T follicular helper cell (primary cell): ENCODE results near the gene JAZF1.

Experiments
- DNase-seq: peaks from one replicate; pipeline ENCODE4 v3.0.0-alpha.2; 2020; ENCODE audit warnings: low read depth

The JAZF1 gene

DNA sequence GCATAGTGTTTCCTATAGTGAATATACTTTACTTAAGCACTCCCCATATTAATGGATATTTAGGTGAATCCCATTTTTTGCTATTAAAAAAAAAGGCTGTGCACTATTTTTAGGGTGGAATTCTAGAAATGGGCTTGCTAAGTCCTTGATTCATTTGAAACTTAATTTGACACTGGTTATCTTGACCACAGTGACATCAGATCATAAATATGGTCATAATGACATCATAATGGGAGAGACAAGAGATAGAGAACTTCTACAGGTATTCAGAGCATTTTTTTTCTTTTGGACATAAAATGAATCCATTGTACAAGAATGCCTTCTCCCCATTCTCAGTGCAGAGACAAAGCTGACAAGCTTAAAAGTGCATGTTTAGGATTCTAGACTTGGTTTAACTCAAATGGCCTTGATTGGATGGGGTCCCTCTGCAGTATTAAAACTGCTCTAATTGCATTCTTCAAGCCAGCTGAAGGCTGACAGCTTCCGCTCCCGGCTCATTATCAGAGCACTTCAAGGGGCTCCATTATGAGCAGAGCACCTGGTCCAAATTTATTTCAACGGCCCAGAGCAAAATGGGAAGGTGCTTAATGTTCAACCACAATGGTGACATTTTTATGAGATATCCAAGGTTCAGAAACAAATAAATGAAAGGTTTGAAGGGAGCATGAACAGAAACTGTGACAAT lies 104.8 kb downstream of the JAZF1 start:
- DNase-seq: no peak

DNA sequence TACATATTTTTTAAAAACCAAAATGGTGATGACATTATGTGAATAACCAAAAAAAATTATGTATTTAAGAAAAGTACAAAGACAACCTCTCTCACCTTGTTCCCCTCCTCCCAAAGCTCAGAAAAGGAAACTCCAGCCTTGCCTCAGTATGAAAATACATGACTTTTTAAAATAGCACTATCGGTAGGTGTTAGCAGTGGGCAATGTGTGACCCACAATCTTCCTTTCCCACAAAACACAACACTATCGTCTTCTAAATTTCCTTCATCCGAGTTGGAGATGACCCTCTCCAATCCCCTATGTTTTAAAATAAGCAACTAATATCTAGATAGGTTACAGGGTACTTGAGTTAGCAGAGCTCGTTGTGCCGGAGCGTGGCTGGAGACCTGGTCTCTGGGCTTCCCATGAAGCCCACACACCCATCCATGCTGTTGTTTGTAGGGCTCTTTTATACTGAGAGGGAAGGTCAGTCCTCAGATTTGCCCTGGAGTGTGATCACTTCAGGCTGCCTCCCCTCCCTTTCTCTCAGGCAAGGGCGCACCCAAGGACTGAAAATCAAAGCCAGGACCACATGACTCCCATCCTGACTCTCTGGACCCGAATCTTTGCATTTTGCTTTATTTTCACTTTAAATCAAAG lies 107.6 kb downstream of the JAZF1 start:
- DNase-seq: no peak

DNA sequence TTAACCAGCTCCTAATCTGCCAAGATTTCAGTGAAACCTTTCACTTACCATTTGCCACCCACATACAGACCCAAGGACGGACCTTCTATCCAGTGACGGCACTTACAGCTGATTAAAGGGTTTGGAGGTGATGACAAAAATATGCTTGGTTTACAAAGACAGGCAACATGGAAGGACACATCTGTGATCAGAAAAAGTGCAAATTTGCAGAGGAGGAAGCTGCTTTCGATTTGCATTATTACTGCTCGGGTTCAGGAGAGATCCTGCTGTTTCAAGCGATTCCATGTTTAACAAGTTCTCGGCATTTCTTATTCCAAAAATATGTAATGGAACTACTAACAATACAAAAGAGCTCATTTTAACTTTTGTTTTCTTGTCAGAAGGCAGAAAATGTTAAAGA lies 109.0 kb downstream of the JAZF1 start:
- no peak for DNase-seq

DNA sequence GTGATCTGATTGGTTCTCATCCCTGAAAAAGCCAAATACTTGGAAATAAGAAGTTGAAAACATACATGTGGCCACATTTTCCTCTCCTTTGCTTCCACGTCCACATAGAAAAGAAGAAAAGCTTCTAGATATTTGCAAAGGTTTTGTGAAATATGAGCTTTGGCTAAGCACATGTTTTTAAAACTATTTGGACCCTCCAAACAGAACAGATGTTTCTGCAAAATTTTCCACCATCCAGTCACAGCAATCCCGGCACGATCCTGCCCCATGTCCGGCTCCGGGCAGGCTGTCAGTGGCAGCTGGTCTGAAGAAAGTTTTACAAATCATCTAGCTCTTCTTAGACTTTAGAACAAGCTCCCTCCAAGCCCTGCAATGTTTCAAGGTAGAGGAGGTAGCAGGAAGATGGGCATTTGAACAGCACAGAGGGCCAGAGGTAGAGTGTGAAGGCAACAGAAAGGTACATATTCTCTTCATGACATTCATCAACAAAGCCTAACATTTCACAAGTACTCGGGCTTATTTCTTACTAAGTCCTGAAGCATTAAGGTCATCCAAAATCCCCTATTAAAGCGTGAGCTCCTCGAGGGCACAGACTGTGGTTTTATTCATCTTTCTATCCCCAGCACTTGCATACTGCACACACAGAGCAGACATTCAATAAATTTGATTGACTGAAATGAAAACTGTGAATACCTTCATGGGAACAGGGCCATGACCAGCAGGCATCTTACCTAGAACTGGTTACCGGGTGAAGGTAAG lies 110.1 kb downstream of the JAZF1 start:
- no peak for DNase-seq

DNA sequence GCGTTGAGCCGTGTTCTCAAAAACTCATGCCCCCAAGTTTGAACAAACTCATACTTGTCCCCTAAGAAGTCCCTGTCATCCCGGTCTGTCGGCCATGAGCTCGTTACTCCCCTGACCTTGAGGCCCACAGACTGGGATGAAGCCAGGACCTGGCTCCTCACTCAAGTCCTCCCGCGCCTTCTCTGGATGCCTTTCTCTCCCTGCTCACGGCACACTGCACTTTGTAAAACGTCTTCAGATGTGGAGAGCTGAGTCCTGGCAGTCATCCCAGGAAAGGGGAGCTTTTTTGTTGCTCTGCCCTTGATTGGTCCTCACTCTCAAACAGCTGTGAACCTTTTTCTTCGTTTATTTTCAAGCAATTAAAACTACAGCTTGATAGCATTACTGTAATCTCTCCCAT lies 110.8 kb downstream of the JAZF1 start:
- no peak for DNase-seq

DNA sequence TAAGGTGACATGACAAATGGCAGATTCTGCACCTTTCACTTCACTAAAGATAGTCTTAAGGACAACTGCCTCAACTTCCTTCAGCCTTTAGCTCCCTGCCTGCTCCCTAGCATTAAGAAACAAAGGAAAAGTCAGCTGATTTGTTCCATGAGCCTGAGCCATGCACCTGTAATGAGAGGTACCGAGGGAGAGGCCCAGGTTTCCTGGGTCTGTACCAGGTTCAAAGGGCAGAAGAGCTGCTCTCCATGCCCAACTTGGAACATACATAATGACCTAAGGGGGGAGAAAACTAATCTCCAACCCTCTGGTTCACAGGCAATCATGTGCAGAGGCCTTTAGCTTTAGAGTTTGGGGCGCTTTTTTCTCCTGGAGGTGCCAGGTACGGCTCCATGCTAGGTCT lies 111.2 kb downstream of the JAZF1 start:
- no peak for DNase-seq

DNA sequence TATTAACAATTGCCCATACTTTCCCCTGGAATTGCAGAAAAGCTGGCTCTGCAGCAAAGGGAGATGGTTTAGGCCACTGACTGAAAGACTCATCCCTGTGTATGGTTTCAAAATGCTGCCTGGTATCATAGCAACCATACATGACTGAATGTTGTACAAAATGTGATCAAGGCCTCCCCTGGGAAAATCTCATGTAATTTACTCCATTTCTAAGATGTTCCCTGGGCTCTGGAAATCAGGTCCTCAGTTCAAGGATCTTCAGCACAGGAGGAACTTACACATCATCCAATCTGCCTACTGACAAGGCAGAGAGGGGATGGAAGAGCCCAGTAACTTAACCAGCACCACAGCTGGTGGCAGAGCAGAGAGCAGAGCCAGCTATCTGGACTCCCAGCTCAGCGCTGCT lies 111.8 kb downstream of the JAZF1 start:
- DNase-seq: no peak

DNA sequence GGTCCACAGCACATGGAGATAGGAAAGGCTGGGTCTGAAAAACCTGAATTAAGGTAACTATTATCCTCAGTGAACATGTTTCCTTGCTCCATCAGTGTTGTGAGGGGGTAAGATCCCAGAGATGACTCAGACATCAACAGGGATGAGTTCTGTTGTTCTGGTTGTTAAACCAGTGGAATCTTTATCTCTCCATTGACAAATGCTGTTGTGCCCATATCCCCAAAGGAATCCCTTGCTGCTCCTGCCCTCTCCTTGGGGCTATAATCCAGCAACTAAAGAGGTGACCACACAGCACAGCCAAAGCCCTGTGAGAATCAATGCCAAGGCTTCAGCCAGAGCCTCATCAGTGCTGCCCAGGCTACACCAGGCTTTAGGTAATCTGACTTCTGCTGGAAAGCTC lies 113.4 kb downstream of the JAZF1 start:
- no peak for DNase-seq

DNA sequence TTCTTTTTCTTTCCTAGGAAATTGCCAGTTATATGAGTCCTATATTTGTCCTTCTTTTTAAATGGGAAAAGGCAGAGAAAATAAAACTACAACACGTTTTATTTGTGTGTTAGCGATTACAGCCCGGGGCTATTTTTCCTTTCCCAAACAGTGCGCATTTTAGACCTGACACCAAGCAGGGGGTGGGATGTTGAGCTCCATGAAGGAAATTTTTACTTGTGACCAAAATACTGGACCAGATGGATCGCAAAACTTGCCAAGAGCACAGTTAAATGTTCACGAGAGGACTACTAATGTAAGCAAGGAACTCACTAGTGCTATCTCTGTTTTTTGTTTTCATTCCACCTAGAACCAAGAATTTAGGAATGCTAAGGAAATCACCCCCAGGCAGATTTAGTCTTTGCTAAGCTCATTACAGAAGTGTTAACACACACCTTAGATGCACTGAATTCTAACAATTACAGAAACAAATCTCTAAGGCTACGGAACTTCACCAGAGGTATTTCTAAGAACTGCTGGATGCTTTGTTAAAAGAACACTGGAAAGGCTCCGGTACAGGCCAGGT lies 114.8 kb downstream of the JAZF1 start:
- no peak for DNase-seq

DNA sequence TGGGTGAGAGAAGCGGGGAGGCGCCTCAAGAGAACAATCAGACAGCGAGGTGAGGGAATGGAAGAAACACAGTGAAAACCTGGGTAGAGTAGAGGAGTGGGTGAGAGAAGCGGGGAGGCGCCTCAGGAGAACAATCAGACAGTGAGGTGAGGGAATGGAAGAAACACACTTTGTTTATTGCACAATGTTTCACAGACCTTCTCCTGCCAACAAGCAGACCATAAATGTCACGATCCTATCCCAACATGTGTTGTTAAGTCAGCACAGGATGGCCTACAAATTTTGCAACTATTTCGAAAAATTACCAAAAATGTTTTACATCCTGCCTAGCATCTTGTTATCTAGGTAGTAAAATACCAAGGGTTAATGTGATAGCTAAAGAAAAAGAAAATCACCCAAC lies 115.3 kb downstream of the JAZF1 start:
- DNase-seq: no peak

DNA sequence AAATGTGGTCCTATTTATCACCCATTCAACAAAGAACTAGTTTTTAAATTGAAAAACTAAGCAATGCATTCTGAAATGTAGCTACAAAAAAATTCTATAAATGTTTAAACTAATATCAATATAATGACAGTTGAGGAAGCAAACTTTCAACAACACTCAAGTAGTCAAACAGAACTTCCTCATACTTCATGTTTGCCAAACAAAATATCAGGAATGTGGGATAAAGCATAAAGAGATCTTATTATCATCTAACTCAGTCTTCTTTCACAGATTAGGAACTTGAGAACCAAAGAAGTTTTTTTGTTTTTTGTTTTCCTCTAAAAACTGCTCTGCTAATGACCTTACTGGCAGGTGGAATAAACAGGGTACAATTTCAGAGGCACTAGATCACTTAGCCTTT lies 116.2 kb downstream of the JAZF1 start:
- DNase-seq: no peak

DNA sequence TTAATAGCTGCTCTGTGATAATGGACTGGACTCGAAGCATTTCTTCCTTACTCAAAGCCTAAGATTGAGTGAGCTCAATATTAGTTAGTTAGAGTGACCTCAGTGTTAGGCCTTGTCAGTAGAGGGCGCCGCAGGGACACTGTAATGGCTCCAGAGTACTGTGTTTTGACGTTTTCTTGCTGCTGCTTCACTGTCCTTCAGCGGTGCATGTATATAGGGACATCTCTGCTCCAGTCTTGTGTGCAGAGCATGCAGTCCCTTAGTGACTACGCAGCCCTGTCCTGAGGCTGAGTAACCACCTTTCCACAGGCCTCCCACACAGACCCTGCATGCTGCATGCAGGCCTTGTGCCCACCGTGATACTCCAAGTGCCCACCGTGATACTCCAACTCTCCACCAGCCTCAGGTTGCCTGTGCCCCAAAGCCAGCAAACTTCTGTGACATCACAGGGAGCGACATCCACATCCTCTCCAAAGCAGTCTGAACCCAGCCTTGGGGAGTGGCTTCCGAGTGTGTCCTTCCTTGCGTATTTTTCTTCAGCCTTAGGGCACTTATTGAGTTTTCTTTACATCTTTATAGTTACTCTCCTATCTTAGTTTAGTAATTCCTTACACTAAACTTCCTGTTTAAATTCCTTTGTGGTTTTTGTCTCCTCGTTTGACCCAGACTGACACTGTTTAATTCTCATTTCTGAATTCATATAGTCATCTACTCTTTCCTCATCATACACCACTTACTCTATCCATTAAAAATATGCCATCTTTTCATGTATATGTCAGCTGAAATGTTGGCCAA lies 118.2 kb downstream of the JAZF1 start:
- DNase-seq: no peak

DNA sequence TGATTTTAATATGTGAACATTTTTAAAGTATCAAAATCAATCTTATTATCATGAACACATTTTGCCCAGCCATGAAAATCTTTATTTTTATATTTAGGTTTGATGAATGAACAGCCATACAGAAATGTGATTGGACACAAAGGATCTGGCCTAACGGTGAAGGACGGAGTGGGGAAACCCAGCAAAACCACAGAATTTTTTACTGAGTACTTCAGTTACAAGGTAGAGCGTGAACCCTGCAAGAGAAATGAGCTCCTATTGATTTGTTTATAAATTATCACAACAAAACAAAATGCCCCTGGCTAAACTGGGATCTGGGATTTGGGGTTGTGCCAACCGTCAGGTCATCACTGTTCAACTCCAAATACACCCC lies 118.8 kb downstream of the JAZF1 start:
- DNase-seq: no peak

DNA sequence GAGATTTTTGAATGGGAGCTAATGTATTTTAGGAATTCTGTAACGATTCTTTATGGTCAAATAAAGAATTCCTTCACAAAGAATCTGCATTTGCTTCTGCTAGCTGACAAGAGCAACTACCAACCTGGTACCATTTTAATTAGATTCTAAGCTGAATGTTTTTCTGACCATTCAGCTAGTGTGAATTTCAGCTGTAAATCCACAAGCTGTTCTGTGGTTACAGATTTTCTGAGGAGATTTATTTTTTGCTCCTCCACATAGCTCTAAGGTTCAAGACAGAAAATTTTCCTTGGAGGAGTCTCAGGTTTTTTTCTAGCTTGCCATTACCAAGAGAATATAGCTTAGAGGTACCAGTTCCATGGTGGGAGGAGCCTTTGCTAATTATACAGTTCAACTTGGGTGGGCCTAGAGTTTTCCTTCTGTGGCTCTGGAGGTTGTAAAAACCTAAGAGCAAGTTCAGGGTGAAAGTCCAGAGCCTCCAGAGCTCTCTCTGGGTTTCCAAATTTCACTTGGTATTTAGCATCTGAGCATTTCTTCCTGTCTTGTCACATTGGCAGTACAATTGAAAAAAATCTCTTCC lies 120.1 kb downstream of the JAZF1 start:
- DNase-seq: no peak

DNA sequence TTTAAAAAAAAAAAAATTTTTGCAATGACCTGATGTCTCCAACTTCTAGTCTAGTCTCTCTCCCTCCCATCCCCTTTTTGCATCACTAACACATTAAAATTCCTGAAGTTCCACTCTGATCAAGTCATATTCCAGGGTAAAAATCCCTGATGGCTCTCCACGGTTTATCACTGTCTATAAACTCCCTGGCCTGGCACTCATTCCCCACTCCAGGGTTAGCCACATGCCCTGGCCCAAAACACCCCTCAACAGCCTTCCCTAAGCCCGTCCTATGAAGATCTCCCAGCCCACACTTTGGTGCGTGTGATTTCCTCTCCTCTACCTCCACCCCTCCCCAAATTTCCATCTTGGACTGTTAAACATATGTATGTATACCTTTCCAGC lies 125.4 kb downstream of the JAZF1 start:
- DNase-seq: no peak

DNA sequence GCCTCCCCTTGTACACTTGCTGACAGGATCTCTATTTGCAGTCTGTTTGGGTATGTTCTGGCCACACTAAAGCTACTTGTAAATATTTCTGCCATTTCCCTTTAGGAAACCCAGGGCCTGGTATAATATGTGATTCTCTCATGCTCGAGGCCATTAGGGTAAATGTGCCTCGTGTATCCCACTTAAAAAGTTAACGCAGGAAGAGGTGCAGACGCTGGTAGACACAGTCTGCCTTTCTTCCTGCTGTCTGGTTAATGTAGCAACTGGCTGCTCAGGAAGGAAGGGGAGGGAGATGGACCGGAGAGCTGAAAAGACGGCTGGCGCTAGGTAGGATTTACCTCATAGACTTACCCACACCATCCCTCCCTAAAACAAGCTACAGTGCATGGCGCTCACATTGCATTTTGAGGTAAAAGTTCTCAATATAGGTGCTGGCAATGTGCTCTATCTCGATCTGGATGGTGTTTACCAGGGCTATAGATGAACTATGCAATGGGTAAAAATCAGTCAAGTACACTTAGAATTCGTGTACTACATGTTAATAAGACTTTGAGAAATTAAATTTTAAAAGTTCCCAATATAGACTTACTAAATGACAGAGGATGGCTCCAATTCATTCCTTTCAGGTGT lies 125.9 kb downstream of the JAZF1 start:
- DNase-seq: no peak

DNA sequence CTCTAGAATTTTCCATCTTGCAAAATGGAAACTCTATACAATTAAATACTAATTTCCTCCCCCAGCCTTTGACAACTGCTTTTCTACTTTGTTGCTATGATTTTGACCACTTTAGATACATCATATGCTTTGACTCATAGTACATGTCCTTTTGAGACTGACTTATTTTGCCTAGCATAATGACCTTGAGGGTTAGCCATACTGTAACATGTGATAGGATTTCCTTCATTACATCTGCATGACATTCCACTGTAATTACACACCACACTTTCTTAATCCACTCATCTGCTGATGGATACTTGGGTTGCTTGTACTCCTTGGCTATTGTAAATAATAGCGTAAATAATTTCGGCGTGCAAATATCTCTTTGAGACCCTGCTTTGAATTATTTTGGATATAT lies 127.7 kb downstream of the JAZF1 start:
- no peak for DNase-seq

DNA sequence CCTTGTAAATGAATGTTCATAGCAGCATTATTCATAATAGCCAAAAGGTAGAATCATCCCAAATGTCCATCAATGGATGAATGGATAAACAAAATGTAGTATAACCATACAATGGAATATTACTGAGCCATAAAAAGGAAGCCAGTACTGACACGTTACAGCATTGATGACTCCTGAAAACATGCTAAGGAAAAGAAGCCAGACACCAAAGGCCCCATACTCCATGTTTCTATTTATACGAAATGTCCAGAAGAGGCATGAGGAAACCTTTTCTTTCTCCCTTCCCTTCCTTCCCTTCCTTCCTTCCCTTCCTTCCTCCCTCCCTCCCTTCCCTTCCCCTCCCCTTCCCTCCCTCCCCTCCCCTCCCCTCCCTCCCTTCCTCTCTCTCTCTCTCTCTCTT lies 131.9 kb downstream of the JAZF1 start:
- DNase-seq: no peak

DNA sequence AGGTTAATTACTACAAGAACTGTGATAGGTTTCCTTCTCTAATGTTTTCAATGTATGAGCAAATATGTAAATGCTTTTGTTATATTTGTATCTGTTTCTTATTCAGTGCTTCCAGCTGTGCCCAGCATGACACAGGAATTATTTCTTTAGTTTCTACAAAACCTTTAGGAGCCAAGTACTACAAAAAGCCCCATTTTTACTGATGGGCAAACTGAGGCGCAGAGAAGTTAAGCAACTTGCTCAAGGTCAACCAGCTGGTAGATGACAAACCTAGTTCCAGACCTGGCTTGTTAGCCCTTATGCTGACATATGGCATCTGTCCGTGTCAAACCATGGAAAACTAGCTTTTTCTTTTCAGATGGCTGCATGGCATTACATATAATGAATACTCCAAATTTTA lies 134.6 kb downstream of the JAZF1 start:
- no peak for DNase-seq

DNA sequence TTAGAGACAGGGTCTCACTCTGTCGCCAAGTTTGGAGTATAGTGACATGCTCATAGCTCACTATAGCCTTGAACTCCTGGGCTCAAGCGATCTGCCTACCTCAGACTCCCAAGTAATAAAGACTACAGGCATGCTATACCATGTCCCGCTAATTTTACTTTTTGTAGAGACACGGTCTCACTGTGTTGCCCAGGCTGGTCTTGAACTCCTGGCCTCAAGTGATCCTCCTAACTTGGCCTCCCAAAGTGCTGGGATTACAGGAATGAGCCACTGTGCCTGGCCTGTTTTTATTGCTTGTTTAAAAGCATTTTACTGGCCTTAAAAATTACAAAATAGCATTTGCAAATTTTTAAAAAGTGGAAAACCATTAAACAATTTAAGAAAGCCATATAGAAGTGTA lies 135.0 kb downstream of the JAZF1 start:
- DNase-seq: no peak

DNA sequence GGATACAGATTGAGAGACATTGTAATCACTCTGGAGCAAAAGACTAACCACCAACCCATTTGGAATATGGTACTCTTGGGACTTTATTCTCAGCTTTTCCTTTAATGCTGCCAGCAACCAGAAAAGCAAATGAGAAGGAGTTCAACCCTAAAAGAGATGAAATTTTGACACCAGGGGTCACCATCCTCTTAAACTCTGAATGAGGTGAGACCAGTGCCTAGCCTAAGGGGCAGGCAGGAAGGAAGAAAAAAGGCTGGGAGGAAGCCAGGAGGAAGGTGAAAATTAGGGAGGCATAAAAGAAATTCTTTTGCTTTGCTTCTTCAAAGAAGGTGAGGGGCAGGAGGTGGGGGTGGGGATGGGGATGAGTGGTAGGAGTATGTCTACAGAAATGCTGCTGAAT lies 135.8 kb downstream of the JAZF1 start:
- no peak for DNase-seq
